Measurements from ENCODE around the gene ANKMY1.

Gene ANKMY1

GRCh38 chr2:240595381-240596079 is 37.7 kb upstream of the ANKMY1 start:
- DNase-seq (ENCODE audit: low read depth) = peak; percentile 25
- peak; percentile 31 for TF ChIP-seq CTCF (IDR thresholded peaks at IDR 0.05; ENCODE audit: insufficient read depth, low read depth, low read length, missing control alignments)
- no peak overlapping the region for H3K4me3 ChIP-seq (ENCODE audit: low read depth, low read length)

- DNase-seq (ENCODE audit: low read depth) = no peak
- no peak overlapping the region for H3K4me3 ChIP-seq (ENCODE audit: low read depth, low read length)
- no peak for TF ChIP-seq CTCF (IDR thresholded peaks at IDR 0.05; ENCODE audit: insufficient read depth, low read depth, low read length, missing control alignments)
These were observed 37.0 kb upstream of the ANKMY1 start for GRCh38 chr2:240594511-240595380.

- no peak for TF ChIP-seq CTCF (IDR thresholded peaks at IDR 0.05; ENCODE audit: insufficient read depth, low read depth, low read length, missing control alignments)
- DNase-seq (ENCODE audit: low read depth) = no peak
These were observed 36.1 kb upstream of the ANKMY1 start for GRCh38 chr2:240593703-240594451.

GRCh38 chr2:240593026-240593702 is 35.4 kb upstream of the ANKMY1 start:
- H3K4me3 ChIP-seq (ENCODE audit: low read depth, low read length) = no peak overlapping the region
- DNase-seq (ENCODE audit: low read depth) = no peak
- no peak for TF ChIP-seq CTCF (IDR thresholded peaks at IDR 0.05; ENCODE audit: insufficient read depth, low read depth, low read length, missing control alignments)

More at GRCh38 chr2:240593703-240594451, 36.1 kb upstream of the ANKMY1 start:
- H3K4me3 ChIP-seq (ENCODE audit: low read depth, low read length) = no peak overlapping the region

- TF ChIP-seq CTCF (IDR thresholded peaks at IDR 0.05; ENCODE audit: insufficient read depth, low read depth, low read length, missing control alignments) = no peak
- no peak for DNase-seq (ENCODE audit: low read depth)
- no peak overlapping the region for H3K4me3 ChIP-seq (ENCODE audit: low read depth, low read length)
These were observed 34.0 kb upstream of the ANKMY1 start for GRCh38 chr2:240591784-240592183.

- no peak overlapping the region for H3K4me3 ChIP-seq (ENCODE audit: low read depth, low read length)
- TF ChIP-seq CTCF (IDR thresholded peaks at IDR 0.05; ENCODE audit: insufficient read depth, low read depth, low read length, missing control alignments) = no peak
- DNase-seq (ENCODE audit: low read depth) = no peak
These were observed 33.4 kb upstream of the ANKMY1 start for GRCh38 chr2:240591226-240591625.
